ENCODE data around the gene KRTAP10-2. TPM values are rescaled to one million over a fixed set of nuclear protein-coding genes. Genes with fewer than 3 reads are reported as not detected.

The KRTAP10-2 gene
- total RNA-seq, 2 experiments from 2014 or later, result not detected

DNA sequence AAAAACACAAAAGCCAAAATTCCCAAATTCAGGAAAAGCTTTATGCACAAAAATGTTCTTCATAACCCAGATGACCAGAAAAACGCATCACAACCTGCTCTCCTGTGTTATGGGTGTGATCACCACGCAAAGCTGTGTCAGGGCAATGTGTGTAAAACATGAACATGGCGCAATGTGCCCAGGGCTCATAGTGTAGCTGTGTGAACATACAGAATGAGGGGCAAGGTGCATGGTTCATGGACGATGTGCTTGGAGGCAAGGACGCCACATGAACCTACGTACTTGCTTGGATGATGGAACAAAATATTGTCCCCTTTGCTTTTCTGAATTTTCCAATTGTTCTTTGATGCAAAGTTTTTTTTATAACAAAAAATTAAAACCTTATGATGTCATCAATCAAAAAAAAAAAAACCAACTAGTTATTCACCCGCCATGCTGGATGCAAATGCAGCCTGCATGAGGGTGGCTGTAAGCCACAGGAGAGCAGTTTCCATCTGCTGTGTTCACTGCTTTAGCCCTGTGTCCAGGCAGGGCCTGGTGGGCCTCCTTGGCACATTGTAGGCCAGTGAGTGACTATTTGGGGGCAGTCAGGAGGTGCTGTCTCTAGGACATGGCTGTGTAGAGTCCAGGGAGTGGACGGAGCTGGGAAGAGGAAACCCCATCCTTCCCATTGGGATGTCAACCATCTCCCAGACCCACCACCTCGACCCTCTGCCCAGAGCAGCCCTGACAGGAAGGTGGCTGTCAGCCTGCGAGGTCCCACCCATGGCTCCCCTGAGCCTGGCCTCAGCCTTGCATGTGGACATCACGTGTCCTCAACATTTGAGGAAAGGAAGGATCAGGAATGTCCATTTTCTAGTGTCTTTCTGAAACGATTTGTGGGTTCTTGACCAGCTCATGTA is 25.0 kb downstream of the KRTAP10-2 start:
- ChIA-PET POLR2A (no interaction called here), CTCF (ENCODE audit: unreplicated experiment) (no interaction called here)
- no peak for DNase-seq (ENCODE audit: low spot score)
- Histone ChIP-seq H3K9me2 (ENCODE audit: insufficient read depth, low read length) (no peaks in the 10 kb centered on the region), H3K4me2 (ENCODE audit: low read length) (no peak overlapping the region), H3K27ac (ENCODE audit: low read depth, low read length, poor library complexity, severe bottlenecking) (no peak overlapping the region), H2AFZ (ENCODE audit: low read length) (no peak overlapping the region), H4K20me1 (ENCODE audit: insufficient read depth, low read length) (no peaks in the 10 kb centered on the region), H3K9me3 (ENCODE audit: low read length) (no peaks in the 10 kb centered on the region; the same call in 1 of the 2 replicates), H3K4me3 (ENCODE audit: low read depth, low read length, poor library complexity, severe bottlenecking) (no peak overlapping the region), H3K36me3 (ENCODE audit: insufficient read depth, low read length) (no peaks in the 10 kb centered on the region), H3K4me1 (ENCODE audit: insufficient read depth, low read length, poor library complexity, severe bottlenecking) (no peaks in the 10 kb centered on the region), H3K79me2 (ENCODE audit: insufficient read depth, low read depth, low read length) (no peaks in the 10 kb centered on the region)
- intact Hi-C loops (cut with micrococcal nuclease; ENCODE audit: unreplicated experiment), result no loop called here
- no TSS peak for BruUV-seq (replicated peaks)
- no peak for TF ChIP-seq EZH2phosphoT487 (IDR thresholded peaks at IDR 0.05; ENCODE audit: borderline replicate concordance, low read depth, low read length)
- TF ChIP-seq, protein P1, sequence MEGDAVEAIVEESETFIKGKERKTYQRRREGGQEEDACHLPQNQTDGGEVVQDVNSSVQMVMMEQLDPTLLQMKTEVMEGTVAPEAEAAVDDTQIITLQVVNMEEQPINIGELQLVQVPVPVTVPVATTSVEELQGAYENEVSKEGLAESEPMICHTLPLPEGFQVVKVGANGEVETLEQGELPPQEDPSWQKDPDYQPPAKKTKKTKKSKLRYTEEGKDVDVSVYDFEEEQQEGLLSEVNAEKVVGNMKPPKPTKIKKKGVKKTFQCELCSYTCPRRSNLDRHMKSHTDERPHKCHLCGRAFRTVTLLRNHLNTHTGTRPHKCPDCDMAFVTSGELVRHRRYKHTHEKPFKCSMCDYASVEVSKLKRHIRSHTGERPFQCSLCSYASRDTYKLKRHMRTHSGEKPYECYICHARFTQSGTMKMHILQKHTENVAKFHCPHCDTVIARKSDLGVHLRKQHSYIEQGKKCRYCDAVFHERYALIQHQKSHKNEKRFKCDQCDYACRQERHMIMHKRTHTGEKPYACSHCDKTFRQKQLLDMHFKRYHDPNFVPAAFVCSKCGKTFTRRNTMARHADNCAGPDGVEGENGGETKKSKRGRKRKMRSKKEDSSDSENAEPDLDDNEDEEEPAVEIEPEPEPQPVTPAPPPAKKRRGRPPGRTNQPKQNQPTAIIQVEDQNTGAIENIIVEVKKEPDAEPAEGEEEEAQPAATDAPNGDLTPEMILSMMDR (conservative IDR thresholded peaks at IDR 0.05; ENCODE audit: low read length), result no peak

DNA sequence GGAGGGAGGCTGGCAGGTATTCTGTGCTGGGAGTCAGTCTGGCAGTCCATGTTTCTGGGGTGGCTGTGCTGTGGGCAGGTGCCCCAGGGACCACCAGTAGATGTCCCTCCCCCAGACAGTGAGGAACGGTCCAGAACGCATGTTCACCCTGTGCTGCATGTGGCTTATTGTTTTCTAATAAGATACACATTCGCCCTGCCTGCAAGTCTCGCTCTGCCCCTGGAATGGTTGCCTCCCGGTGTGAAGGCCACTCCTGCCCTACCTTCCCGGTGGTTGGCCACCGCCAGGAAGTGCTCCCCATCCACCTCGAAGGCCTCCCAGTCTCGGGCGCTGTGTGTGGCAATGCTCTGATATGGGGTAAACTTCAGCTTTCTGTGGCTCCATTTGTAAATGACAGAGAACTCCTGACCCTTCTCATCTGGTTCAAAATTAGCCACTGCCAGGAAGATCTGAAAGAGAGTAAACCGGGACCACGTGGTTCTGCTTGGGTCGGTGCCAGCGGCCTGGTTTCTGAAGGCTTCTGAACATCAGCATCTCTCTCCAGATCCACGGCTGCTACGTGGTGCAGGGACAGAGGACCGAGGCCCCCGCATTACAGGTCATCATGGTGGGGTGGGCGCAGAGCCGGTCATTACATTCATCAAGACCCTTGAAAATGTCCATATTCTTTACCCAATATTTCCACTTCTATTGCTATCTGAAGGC is 25.8 kb downstream of the KRTAP10-2 start:
- Histone ChIP-seq H3K4me1 (ENCODE audit: insufficient read depth, low read length, poor library complexity, severe bottlenecking) (no peaks in the 10 kb centered on the region), H3K9me3 (ENCODE audit: low read length) (no peaks in the 10 kb centered on the region; the same call in 1 of the 2 replicates), H3K4me2 (ENCODE audit: low read length) (no peak overlapping the region), H3K27ac (ENCODE audit: low read depth, low read length, poor library complexity, severe bottlenecking) (no peak overlapping the region), H3K9me2 (ENCODE audit: insufficient read depth, low read length) (no peaks in the 10 kb centered on the region), H3K79me2 (ENCODE audit: insufficient read depth, low read depth, low read length) (no peaks in the 10 kb centered on the region), H3K36me3 (ENCODE audit: insufficient read depth, low read length) (no peaks in the 10 kb centered on the region), H3K4me3 (ENCODE audit: low read depth, low read length, poor library complexity, severe bottlenecking) (no peak overlapping the region), H4K20me1 (ENCODE audit: insufficient read depth, low read length) (no peaks in the 10 kb centered on the region), H2AFZ (ENCODE audit: low read length) (no peak overlapping the region)
- ChIA-PET CTCF (ENCODE audit: unreplicated experiment) (no interaction called here), POLR2A (no interaction called here)
- DNase-seq (ENCODE audit: low spot score), result no peak
- TF ChIP-seq EZH2phosphoT487 (IDR thresholded peaks at IDR 0.05; ENCODE audit: borderline replicate concordance, low read depth, low read length), result no peak
- TF ChIP-seq, protein P1 (conservative IDR thresholded peaks at IDR 0.05; ENCODE audit: low read length), result no peak
- no TSS peak for BruUV-seq (replicated peaks)
- intact Hi-C loops (cut with micrococcal nuclease; ENCODE audit: unreplicated experiment), result no loop called here
